ENCODE results near the gene AVL9. TPM values are rescaled to one million over a fixed set of nuclear protein-coding genes. Genes with fewer than 3 reads are reported as not detected.

AVL9 gene
- total RNA-seq (2022; extraction: Qiagen RNA extraction), result 17.7 to 29.7 TPM (median 25.1 TPM) in 5 replicates

GRCh38 chr7:32495298-32496051, at the start of gene AVL9:
TSS of gene AVL9 (plus strand) at chr7:32495489. CDS start at chr7:32495710, 221 bp downstream.

GRCh38 chr7:32490127-32490796, 5.0 kb upstream of the AVL9 start, which contains the start of gene LSM5:
TSS of gene LSM5 (minus strand) at chr7:32490380. CDS start at chr7:32490365, 15 bp downstream.

Other genes with a start within 250 kb of the AVL9 start
- 74.0 to 88.3 TPM (median 80.8 TPM) in 5 replicates for gene LSM5, start 5.1 kb upstream of the AVL9 start, total RNA-seq (2022; extraction: Qiagen RNA extraction)

Measured in A549 treated with dexamethasone at 1 μM for 4 hours (cell line).